ENCODE measurements around the gene HDAC7. TPM values are rescaled to one million over a fixed set of nuclear protein-coding genes. Genes with fewer than 3 reads are reported as not detected.

HDAC7 gene
- total RNA-seq, 4 donors from 2014 or later: 58.3 to 105 (median 82.5) TPM

- Histone ChIP-seq H3K9me3 (no peaks in the 10 kb centered on the region), H3K27me3 (no peaks in the 10 kb centered on the region), H3K4me1 (peaks cover 24 to 39% (median 35%) of the 10 kb centered on the region in 4 donors), H3K36me3 (no peaks in the 10 kb centered on the region), H3K27ac (replicated peaks in 1 of 4) (no peak overlapping the region), H3K4me3 (no peak overlapping the region)
- 96% methylated on average over 10 of the region's 12 CpGs for WGBS
- no peak for TF ChIP-seq CTCF (IDR thresholded peaks at IDR 0.05)
- no peak for TF ChIP-seq EP300 (IDR thresholded peaks at IDR 0.05)
- TF ChIP-seq POLR2A (IDR thresholded peaks at IDR 0.05; ENCODE audit: low read depth): no peak
- TF ChIP-seq POLR2AphosphoS5 (IDR thresholded peaks at IDR 0.05): no peak
- no peak for DNase-seq (ENCODE audit: extremely low spot score)
- intact Hi-C loops (cut with DNase I): no loop called here
Measured at GRCh38 chr12:47833591-47834012, 13.9 kb upstream of the HDAC7 start.

GRCh38 chr12:47832263-47832933 is 12.7 kb upstream of the HDAC7 start:
- no peak for TF ChIP-seq POLR2A (IDR thresholded peaks at IDR 0.05; ENCODE audit: low read depth)
- TF ChIP-seq CTCF (IDR thresholded peaks at IDR 0.05): no peak
- TF ChIP-seq POLR2AphosphoS5 (IDR thresholded peaks at IDR 0.05): no peak
- no peak for TF ChIP-seq EP300 (IDR thresholded peaks at IDR 0.05)
- H3K4me1 ChIP-seq: peaks cover 26 to 39% (median 35%) of the 10 kb centered on the region in 4 donors
- no peak overlapping the region for H3K4me3 ChIP-seq
- H3K27ac ChIP-seq (replicated peaks in 1 of 4): no peak overlapping the region
- no peaks in the 10 kb centered on the region for H3K9me3 ChIP-seq
- no peaks in the 10 kb centered on the region for H3K27me3 ChIP-seq
- no peak for DNase-seq (ENCODE audit: extremely low spot score)
- H3K36me3 ChIP-seq: no peaks in the 10 kb centered on the region
- WGBS: 93% methylated on average over 13 of the region's 13 CpGs
- intact Hi-C loops (cut with DNase I): no loop called here

- intact Hi-C loops (cut with DNase I): no loop called here
- DNase-seq (ENCODE audit: extremely low spot score): no peak
- Histone ChIP-seq H3K4me1 (peaks cover 52 to 60% (median 57%) of the 10 kb centered on the region in 4 donors), H3K27me3 (no peaks in the 10 kb centered on the region), H3K27ac (replicated peaks in 1 of 4) (peak overlapping the region; percentile 92 to 99 (median 98)), H3K36me3 (no peaks in the 10 kb centered on the region), H3K9me3 (no peaks in the 10 kb centered on the region), H3K4me3 (no peak overlapping the region)
- no peak for TF ChIP-seq POLR2A (IDR thresholded peaks at IDR 0.05; ENCODE audit: low read depth)
- no peak for TF ChIP-seq POLR2AphosphoS5 (IDR thresholded peaks at IDR 0.05)
- TF ChIP-seq CTCF (IDR thresholded peaks at IDR 0.05): no peak
- TF ChIP-seq EP300 (IDR thresholded peaks at IDR 0.05): no peak
- 60% methylated on average over 4 of the region's 4 CpGs for WGBS
Measured at GRCh38 chr12:47829584-47829983, 9.9 kb upstream of the HDAC7 start.

- Histone ChIP-seq H3K27me3 (no peaks in the 10 kb centered on the region), H3K4me3 (peak overlapping the region in 3 of 4 donors; percentile 0 to 24 (median 12)), H3K27ac (replicated peaks in 1 of 4) (peak overlapping the region; percentile 92 to 99 (median 98)), H3K36me3 (no peaks in the 10 kb centered on the region), H3K9me3 (no peaks in the 10 kb centered on the region), H3K4me1 (peaks cover 58 to 65% (median 63%) of the 10 kb centered on the region in 4 donors)
- intact Hi-C loops (cut with DNase I): no loop called here
- TF ChIP-seq POLR2A (IDR thresholded peaks at IDR 0.05; ENCODE audit: low read depth) (no peak), POLR2AphosphoS5 (IDR thresholded peaks at IDR 0.05) (peak; percentile 75 to 82), EP300 (IDR thresholded peaks at IDR 0.05) (peak; percentile 27)
- WGBS: 32% methylated on average over 7 of the region's 7 CpGs
- no peak for DNase-seq (ENCODE audit: extremely low spot score)
Measured at GRCh38 chr12:47828976-47829482, 9.3 kb upstream of the HDAC7 start.

All from esophagus muscularis mucosa (tissue), 4 donors.